Activated CD8-positive, alpha-beta memory T cell treated with anti-CD3 and anti-CD28 coated beads, Interleukin-2, amount 50 U/mL, for 24 hours (primary cell): Measurements from ENCODE around the gene DMBT1.

Experiments used
- DNase-seq: peaks from one replicate; pipeline ENCODE4 v3.0.0-alpha.2; 2020; ENCODE audit errors: extremely low read depth

Gene DMBT1

GRCh38 chr10:122560279-122560804, at the start of gene DMBT1:
DMBT1 (plus strand) TSS chr10:122560754; CDS start chr10:122560771, 17 bp downstream.
- DNase-seq = no peak

- DNase-seq = no peak
Measured at GRCh38 chr10:122513053-122513452, 47.5 kb upstream of the DMBT1 start.

GRCh38 chr10:122514045-122514840, 46.3 kb upstream of the DMBT1 start:
- DNase-seq = no peak

GRCh38 chr10:122515022-122515424, 45.5 kb upstream of the DMBT1 start:
- no peak for DNase-seq

DNA sequence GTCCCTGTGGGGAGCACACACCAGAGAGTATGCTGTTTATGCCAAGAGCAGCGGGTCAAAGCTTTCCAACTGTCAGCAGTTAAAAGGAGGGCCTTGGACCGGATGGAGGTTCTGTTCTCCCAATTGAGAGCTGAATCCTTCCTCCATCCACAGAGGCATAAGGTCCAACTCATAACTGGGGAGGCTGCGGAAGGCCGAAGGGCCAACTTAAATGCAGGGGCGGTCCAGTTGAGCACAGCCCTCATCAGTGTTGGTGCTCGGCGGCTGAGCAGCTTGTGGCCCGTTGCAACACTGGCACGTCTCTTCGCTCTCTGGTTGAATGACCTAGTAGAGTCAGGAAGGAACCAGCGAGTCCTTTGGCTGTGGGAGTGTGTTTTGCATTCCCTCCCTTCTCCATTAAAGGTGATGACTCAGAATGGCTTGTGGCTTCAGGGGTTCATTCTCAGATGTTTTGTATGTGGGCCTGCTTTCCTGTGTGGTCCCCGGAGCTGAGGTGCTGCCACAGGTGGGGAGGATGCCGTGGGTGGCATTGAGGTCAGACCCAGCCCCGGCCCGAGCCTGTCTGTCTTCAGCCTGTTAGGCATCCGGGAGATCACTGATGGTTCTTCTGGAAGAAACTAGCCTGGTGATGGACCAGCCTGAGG, 44.8 kb upstream of the DMBT1 start:
- peak; percentile 30 for DNase-seq

GRCh38 chr10:122516734-122517133, 43.8 kb upstream of the DMBT1 start:
- DNase-seq = no peak

DNA sequence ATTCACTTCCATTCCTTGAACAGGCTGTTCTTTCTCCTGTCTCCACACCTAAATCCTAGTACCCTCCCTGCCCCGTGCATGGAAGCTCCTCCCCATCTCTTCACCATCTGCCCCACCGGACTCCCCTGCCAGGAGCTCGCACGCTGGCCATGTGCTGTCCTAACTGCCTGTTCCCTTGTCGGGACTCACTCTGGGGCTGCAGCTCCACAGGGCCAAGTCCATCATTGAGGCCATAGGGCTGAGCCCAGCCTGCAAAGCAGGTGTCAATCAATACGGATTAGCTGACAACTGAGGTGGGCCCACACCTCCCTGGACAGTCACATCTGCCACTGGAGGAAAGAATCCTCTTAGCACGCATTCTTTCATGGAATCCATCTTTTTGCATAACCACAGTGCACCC, 41.4 kb upstream of the DMBT1 start:
- DNase-seq = no peak

- DNase-seq = no peak
Measured at GRCh38 chr10:122519873-122520272, 40.7 kb upstream of the DMBT1 start.

DNA sequence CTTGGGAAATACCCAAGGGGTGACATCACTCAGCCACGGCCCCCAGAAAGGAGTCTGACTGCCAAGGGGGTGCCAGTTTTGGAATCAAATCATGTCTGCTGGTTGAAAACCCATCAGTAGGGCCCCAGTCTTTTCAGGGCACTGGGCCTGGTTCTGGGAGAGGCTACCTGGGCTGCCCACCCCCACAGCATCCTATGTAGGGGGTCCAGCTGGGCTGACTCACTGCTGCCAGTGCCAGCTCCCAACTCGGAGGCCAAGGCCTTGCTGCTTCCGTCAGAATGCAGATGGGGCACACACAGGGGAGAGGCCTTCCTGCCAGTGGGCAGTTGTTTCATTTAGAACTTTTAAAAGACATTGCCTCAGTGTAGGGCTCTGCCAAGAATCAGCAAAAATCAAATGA, 39.5 kb upstream of the DMBT1 start:
- no peak for DNase-seq

- no peak for DNase-seq
Measured at GRCh38 chr10:122524811-122525210, 35.7 kb upstream of the DMBT1 start.

GRCh38 chr10:122525788-122526187, 34.8 kb upstream of the DMBT1 start:
- no peak for DNase-seq

- DNase-seq = no peak
Measured at GRCh38 chr10:122526892-122527291, 33.7 kb upstream of the DMBT1 start.

GRCh38 chr10:122530177-122530576, 30.4 kb upstream of the DMBT1 start:
- no peak for DNase-seq

DNA sequence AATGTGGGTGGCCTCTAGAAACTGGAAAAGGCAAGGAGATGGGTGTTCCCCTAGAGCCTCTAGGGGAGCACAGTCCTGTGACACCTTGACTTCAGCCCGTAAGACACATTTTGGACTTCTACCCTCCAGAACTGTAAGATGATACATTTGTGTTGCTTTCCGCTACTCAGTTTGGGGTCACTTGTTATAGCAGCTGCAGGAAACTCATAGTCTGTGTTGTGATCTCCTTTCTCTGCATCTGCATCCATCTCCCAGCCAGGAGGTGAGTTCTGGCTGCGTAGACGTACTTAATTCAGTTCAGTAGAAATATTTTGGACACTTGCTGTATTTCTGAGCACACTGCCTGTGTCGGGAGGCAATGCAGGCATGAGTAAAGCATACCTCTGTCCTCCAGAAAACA, 29.3 kb upstream of the DMBT1 start:
- no peak for DNase-seq

GRCh38 chr10:122531939-122532338, 28.6 kb upstream of the DMBT1 start:
- DNase-seq = no peak

DNA sequence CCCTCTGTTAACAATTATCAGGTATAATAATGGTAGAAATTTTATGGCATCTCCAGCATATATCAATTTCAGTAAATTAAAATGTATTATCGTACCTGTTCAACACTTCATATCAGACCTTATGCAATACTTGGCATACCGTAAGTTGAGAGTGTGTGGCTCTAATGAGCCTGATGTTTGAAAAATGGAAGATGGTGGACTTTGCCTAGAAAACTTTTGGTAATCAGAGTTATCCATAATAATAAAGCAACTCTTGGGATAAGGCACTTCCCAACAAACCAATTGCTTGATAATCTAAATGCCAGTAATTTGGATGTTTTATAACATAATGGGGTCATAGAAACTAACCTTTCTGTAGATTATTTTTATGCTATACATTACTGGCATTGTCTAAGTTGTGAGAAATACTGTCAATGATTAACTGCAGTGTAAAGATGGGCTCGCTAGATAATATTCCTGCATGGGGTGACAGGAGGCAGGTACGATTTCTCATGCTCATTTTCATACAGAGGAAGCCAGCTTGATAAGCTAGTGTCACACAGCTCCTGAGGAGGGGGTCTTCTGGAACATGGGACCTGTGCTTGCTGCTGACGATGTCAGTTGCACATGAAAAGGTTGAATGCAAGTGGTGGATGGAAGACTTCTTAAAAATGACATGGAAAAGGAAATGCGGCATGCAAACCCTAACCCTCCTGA, 27.8 kb upstream of the DMBT1 start:
- DNase-seq = no peak

GRCh38 chr10:122537545-122537944, 23.0 kb upstream of the DMBT1 start:
- DNase-seq = no peak

DNA sequence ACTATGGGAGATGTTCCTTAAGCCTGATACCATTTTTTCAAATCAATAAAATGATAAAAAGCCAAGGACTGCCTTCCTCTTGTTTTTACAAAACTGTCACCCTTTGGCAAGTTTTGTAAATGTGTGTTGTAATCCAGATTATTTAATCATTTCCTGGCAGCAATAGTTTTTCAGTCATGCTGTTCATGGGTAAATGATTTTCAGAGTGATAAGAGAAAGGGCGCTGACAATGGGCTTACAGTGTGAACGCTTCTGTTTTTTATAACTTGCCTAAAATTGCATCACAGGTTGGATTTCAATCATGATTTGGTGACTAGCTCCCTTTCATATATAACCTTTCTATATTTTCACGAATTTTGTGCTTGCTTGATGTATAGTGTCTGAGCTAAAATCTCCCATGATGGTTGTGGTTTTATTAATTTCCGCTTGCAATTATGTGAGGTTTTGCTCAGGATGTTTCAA, 19.0 kb upstream of the DMBT1 start:
- DNase-seq = no peak

DNA sequence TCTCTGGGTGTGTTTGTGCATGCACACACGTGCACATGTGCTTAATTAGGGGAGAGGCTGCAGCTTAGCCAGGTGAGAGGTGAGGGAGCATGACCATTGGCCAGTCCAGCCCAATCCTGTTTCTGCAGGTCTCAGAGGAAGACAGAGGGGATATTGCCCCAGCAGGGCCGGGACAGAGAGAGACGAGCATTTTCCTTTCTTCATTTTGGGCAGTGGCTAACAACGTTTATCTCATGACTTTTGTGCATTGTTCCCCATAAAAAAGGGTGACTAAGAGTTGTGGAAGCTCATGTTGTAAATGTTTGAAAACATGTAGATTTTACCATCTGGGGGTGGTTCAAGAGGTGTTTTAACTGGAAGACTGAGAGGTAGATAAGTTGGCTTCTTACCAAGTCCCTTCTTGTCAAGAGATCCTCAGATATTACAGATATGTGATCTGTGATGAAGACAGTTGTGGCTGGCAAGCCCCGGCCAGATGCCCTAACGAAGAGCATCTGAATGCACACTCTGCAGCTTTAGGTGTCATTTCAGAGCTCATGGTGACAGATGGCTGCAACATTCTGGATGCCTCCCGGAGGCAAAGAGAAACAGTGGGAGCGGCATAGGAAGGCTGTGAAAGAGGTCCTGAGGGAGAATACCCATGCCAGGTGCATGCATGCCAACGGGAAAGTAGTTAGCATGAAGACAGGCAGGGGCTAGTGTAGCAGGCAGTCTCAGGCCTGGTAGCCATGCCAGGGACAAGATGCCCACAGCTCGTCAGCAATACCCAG, 16.7 kb upstream of the DMBT1 start:
- no peak for DNase-seq

- DNase-seq = no peak
Measured at GRCh38 chr10:122544493-122544892, 16.1 kb upstream of the DMBT1 start.

- DNase-seq = no peak
Measured at GRCh38 chr10:122546242-122546641, 14.3 kb upstream of the DMBT1 start.
